OCI-M1 (cell line): Measurements from ENCODE around the gene FHOD1.

Source experiments
- DNase-seq: peaks from one replicate; lab custom pipeline; 2025; lab: John Stamatoyannopoulos, UW

Gene FHOD1

DNA sequence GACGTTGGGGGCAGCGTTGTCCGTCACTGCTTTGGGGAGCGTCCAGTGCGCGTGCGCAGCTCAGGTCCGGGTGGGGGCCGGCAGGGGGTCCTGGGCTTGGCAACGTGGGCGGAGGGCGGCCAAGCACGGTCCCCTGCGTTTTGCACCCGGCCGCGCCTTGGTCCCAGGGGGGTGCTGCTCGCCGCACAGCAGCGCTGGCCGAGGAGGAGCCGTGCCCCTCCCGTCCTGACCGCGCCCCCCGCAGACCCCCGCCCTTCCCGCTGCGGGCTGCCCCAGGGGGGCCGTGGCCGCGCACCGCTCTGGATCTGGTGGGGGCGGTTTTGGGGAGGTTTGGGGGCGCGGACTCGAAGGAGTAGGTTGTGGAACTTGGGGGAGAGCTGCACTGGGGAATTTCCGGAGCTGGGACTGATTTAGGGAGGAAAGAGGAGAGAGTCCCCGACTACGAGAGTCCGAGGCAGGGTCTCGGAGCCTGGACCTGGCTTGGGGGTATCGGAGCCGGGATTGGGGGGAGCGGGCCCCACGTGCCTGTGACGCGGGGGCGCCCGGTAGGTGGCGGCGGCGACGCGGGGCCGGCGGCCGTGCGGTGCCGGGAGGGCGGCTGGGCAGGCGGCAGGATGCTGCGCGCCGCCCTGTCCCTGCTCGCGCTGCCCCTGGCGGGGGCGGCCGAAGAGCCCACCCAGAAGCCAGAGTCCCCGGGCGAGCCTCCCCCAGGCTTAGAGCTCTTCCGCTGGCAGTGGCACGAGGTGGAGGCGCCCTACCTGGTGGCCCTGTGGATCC lies 1.3 kb upstream of the FHOD1 start, which contains the start of gene SLC9A5:
Gene SLC9A5, plus strand, starts transcription at position 579 of the 777 bp plus-strand sequence. Its CDS starts 36 bp downstream, at position 615.
- DNase-seq, result no peak

DNA sequence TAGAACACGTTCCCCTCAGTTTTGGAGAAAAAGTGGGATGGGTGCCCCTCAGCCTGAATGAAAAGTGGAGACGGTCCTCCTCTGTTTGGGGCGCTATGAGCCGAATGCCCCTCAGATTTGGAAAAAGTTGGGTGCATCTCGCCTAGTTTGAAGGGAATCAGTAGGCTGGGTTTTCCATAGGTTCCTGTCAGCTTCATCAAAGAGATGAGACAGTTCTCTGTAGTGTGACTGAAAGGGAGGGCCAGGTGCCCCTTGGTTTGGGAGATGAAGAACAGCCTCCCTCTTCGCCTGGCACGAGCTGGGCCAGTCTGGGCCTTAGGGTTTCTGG lies 756 bp upstream of the FHOD1 start:
- peak; percentile 25 for DNase-seq

DNA sequence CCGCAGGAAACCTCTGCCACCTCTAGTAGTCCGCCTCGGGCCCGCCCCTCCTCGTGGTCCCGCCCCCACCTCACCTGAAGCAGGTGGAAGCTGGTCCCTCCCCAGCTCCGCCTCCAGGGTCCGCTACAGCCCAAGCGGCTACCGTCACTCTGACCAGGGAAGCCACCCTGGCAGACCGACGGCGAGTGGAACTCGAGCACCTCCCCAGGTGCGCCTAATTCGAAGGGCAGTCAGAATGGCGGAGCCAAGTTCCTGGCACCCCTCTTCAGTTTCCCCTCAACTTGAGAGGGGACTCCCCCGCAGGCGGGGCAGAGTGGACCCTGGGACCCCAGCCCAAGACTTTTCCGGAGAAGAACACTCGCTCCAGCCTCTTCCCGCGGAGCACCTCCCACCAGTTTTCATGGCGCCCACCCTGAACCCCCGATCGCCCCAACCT lies 507 bp downstream of the FHOD1 start:
- peak; percentile 73 for DNase-seq

- DNase-seq, result peak; percentile 88
Measured at GRCh38 chr16:67246081-67246755, 1.1 kb downstream of the FHOD1 start.

GRCh38 chr16:67245674-67246080 lies 1.6 kb downstream of the FHOD1 start:
- no peak for DNase-seq

DNA sequence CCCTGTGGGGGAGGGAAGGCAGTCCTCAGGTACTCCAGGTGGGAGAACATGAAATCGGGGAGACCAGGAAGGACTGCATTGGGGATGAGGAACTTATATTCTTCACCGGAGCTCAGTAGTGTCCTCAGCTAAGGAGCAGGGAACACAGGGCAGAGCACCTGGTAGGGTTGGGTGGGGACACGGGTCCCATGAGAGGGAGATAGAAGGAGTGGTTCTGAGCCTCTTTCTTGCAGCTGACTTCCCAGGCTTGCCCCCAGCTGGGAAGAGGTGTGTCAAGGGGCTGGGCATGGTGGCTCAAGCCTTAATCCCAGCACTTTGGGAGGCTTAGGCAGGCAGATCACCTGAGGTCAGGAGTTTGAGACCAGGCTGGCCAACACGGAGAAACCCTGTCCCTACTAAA lies 2.1 kb downstream of the FHOD1 start:
- DNase-seq, result no peak

- DNase-seq, result peak; percentile 90
Measured at GRCh38 chr16:67244387-67245185, 2.7 kb downstream of the FHOD1 start.

DNA sequence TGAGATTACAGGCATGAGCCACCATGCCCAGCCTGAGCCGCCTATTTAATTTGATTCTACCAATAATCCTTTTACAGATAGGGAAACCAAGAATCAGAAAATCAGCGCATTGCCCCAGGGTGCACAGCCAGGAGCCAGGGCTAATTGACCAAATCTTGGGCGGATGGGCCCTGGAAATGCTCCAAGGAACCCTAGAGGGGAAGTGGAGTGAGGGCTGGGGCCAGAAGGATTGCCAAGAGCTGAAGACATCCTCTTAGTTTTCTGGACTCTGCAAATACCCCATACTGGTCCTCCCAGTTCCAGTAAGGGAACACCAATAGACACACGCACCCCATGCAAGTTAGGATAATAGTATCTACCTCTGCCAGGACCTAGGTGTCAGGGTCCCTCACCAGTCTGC lies 3.8 kb downstream of the FHOD1 start:
- no peak for DNase-seq

DNA sequence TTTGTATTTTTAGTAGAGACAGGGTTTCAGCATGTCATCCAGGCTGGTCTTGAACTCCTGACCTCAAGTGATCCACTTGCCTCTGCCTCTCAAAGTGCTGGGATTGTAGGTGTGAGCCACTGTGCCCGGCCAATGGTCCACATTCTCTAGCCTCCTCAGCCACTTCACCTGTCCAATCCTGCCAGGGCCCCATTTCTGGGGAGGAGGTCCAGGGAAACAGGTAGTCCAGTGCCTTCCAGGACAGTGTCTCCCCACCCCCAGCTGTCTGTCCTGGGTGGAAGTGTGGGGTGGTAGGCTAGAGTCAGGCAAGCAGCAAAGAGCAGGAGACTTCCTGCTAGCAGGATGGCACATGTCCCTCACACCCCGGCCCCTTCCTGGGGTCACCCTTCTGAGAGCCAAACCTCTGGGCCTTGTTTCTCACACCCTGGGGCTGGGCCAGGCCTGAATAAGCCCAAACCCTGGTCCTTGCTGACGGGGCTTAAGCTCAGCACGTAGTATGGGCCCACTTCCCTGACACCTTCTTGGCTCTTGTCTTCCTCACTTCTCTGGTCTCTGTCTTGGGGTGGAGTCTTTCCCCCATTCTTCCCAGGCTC lies 5.0 kb downstream of the FHOD1 start:
- no peak for DNase-seq

- DNase-seq, result peak; percentile 65
Measured at GRCh38 chr16:67241008-67241900, 6.0 kb downstream of the FHOD1 start.

DNA sequence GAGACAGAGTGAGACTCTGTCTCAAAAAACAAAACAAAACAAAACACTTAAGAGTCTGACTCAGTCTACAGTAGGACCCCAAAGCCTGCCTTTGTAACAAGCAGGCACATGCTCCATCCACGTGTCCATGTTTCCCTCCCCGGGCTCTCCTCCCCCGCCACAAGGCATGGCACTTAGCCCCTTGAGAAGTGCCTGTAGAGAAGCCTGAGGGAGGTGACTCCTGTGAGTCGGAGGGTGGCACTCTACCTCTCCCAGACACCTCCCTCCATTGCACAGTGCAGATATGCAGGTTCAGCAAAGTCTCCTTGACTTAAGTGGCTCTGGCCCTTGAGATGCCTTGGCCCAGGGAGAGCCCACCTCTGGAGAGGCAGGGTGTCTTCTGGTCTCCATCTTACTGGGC lies 6.8 kb downstream of the FHOD1 start:
- no peak for DNase-seq

DNA sequence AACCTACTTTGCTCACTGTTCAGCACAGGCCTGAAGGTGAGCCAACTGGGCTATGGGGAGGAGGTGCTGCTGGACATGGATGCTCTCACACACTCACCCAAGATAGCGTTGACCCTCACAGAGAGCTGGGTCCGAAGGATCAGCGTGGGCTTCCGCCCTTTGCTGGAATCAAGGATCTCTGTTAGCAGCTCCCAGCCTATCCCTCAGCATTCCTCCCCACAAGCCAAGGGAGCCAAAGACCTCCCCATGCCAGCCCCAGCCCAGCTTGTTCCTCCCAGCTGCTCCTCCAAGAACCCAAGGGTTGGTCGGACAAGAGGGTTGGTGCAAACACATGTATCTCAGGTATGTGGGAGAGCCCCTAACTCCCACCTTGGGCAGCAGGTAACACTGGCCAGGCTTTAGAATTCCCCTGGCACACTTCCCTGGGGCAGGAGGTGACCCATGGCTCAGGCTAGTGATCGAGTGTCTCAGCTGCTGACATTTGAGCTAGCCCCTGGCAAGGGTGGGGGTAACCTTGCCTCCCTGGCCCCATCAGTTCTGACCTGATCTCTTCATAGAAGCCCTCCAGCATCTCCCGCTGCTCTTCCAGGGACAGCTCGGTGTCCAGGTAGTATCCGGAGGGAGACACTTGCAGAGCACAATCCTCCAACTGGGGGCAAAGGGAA lies 8.3 kb downstream of the FHOD1 start:
- no peak for DNase-seq

DNA sequence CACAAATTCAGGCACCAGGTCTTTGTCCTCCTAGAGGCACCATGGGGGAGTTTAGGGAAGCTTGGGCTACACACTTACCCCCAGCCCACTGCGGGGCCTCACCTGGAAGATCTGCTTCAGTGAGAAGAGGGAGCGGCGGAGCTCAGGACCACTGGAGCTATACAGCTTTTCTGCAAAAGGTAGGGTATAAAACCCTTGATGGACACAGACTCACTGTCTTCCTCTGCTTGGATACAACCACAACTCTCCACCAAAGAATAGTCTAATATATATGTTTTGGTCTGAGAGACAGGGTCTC lies 9.1 kb downstream of the FHOD1 start:
- no peak for DNase-seq

GRCh38 chr16:67237396-67238277 lies 9.6 kb downstream of the FHOD1 start:
- DNase-seq, result no peak

DNA sequence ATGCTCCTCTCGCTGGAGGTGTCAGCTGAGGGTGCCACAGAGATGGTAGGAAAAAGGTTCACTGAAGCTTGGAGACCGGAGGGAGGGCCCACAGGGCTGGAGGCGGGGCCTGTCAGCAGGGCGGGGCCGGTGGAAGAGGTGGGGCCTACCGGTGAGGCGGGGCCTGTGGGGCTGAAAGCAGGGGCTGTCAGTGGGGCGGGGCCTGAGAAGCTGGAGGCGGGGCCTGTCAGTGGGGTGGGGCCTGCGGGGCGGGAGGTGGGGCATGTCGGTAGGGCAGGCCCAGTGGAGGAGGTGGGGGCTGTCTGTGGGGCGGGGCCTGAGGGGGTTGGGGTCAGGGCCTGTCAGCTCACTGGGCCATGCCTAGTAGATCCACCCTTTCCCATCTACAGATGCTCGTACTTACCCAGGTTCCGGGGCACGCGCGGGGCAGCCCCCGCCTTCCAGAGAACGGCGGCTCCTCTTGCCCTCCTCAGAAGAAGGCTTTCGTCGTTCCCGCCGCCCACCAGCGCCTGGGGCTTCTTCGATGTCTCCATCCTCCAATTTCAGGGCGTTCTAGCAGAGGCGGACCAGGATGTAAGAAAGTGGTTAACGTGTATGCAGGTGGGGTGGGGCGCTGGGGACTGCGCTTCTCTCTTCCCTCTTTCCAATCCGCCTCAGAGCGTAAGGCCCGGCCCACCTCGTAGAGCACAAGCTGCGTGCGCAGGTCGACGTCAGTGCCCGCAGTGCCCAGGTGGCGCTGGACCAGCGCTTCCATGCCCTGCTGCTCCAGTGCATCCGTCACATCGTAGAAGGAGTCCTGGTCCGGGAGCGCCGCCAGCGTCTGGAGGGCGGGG lies 10.5 kb downstream of the FHOD1 start:
- peak; percentile 92 for DNase-seq

DNA sequence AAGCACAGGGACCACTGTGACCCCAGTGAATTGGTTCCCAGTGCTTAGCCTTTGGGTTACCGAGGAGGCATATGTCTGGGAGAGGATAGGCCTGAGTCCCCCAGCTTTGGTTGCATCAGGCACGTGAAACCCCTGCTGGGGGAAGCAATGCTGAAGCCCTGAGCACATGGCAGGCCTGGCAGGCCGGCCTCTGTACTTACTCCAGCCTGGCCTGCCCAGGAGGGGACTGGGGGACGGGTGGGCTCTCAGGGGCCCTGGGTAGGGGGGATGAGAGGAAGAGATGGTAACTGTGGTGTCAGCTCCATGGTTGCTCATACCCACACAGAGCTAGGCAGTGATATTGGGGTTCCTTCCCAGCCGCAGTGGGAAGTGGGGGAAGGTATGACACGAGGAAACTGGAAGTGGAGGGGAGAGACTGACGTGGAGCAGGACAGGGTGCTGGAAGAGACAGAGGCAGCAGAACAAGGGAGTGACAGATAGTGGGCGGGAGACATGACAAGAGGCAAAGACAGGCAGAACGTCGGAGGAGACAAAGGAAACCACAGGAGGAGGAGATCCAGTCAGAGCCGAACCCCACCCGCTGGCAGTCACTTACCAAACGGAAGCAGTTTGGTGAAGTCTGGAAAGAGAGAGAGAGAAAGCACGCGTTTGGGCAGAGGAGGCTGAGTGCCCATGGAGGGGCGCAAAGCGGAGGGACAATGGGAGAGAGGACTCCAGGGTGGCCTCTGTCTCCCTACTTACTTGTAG lies 11.3 kb downstream of the FHOD1 start:
- DNase-seq, result peak; percentile 80

DNA sequence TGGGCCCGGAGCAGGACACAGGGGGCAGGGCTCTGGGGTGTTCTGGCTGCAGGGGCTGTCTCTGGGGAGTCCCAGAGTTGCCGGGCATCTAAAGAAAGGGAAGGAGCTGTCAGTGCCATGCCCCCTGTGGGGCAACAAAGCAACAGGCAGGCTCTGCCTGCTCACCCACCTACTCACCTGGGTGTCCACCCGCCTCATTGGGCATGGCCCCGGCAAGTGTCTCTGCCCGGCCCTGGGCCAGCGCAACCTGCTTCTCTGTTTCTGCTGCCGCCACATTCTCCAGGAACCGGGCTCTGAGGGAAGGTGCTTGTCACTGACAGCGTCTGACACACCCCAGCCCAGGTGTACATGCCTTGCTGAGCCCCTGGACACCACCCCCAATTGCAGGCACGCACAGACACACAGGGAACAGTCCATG lies 13.1 kb downstream of the FHOD1 start:
- no peak for DNase-seq

- no peak for DNase-seq
Measured at GRCh38 chr16:67233596-67233995, 13.7 kb downstream of the FHOD1 start.
